UCSD-AML1 (cell line): ENCODE measurements around the gene SLC17A4.

Source experiments
- DNase-seq: peaks from one replicate; lab custom pipeline; 2025; ENCODE audit not compliant: unreplicated experiment; lab: John Stamatoyannopoulos, UW

SLC17A4 gene

GRCh38 chr6:25749837-25750236 lies 4.7 kb upstream of the SLC17A4 start:
- no peak for DNase-seq

GRCh38 chr6:25750906-25751305 lies 3.6 kb upstream of the SLC17A4 start:
- DNase-seq: no peak

- DNase-seq: no peak
These were observed 1.5 kb upstream of the SLC17A4 start for GRCh38 chr6:25753079-25753478.

GRCh38 chr6:25755483-25755882 lies 941 bp downstream of the SLC17A4 start:
- no peak for DNase-seq

GRCh38 chr6:25756382-25757363 lies 2.1 kb downstream of the SLC17A4 start:
- DNase-seq: no peak

GRCh38 chr6:25757936-25758642 lies 3.5 kb downstream of the SLC17A4 start:
- no peak for DNase-seq

- DNase-seq: no peak
These were observed 10.1 kb downstream of the SLC17A4 start for GRCh38 chr6:25764611-25765010.

GRCh38 chr6:25768566-25768965 lies 14.0 kb downstream of the SLC17A4 start:
- DNase-seq: no peak

- no peak for DNase-seq
These were observed 15.4 kb downstream of the SLC17A4 start for GRCh38 chr6:25769983-25770382.

GRCh38 chr6:25774120-25774715 lies 19.7 kb downstream of the SLC17A4 start:
- no peak for DNase-seq

GRCh38 chr6:25777031-25777430 lies 22.5 kb downstream of the SLC17A4 start:
- no peak for DNase-seq

GRCh38 chr6:25777856-25778649 lies 23.5 kb downstream of the SLC17A4 start:
- no peak for DNase-seq

GRCh38 chr6:25781134-25781533 lies 26.6 kb downstream of the SLC17A4 start:
- no peak for DNase-seq

GRCh38 chr6:25787428-25787827 lies 32.9 kb downstream of the SLC17A4 start:
- DNase-seq: no peak

- peak; percentile 43 for DNase-seq
These were observed 33.9 kb downstream of the SLC17A4 start for GRCh38 chr6:25788305-25788922.

- DNase-seq: no peak
These were observed 34.9 kb downstream of the SLC17A4 start for GRCh38 chr6:25789475-25789874.

GRCh38 chr6:25792016-25792415 lies 37.5 kb downstream of the SLC17A4 start:
- DNase-seq: no peak

GRCh38 chr6:25793970-25794369 lies 39.4 kb downstream of the SLC17A4 start:
- DNase-seq: no peak

- no peak for DNase-seq
These were observed 40.2 kb downstream of the SLC17A4 start for GRCh38 chr6:25794784-25795183.

- no peak for DNase-seq
These were observed 46.9 kb downstream of the SLC17A4 start for GRCh38 chr6:25801436-25801835.
